Heart left ventricle (tissue), 16 donors: ENCODE data around the gene DOK7. TPM values are rescaled to one million over a fixed set of nuclear protein-coding genes. Genes with fewer than 3 reads are reported as not detected.
"Not testable (repeated sequence)": the region's sequence is repeated elsewhere in the genome, so short reads cannot be mapped to it uniquely, and the experiment has no call there.

Source experiments
- ATAC-seq, 4 donors: fragments of 200-7000 bp; cut with Tn5 transposase; one replicate each; pipeline ENCODE4 v1.9.1; 2020 to 2022; ENCODE audit warnings: moderate library complexity in 4 of 4, mild to moderate bottlenecking in 3 of 4, moderate number of reproducible peaks in 1 of 4
- DNase-seq, 5 donors: peaks; one replicate each; pipeline ENCODE4 v3.0.0-alpha.2; 2020
- H3K27ac ChIP-seq, 12 donors: fragments of 200-600 bp; sonication (generic) in 4 of 12; one replicate each; pipeline versions ENCODE4 v1.5.0 to v1.8.0; 2016 to 2022; ENCODE audit warnings: mild to moderate bottlenecking in 2 of 12
- H3K27me3 ChIP-seq, 9 donors: fragments of 200-600 bp; sonication (generic) in 2 of 9; one replicate each; pipeline versions ENCODE4 v1.5.1 to v1.8.0; 2016 to 2022; ENCODE audit warnings: mild to moderate bottlenecking in 3 of 9
- H3K36me3 ChIP-seq, 9 donors: fragments of 200-600 bp; sonication (generic) in 2 of 9; one replicate each; pipeline versions ENCODE4 v1.5.0 to v1.8.0; 2018 to 2022; ENCODE audit warnings: mild to moderate bottlenecking in 2 of 9
- H3K4me1 ChIP-seq, 12 donors: fragments of 200-600 bp; sonication (generic) in 4 of 12; one replicate each; pipeline versions ENCODE4 v1.5.0 to v1.8.0; 2016 to 2022; ENCODE audit warnings: mild to moderate bottlenecking in 3 of 12
- H3K4me3 ChIP-seq, 12 donors: fragments of 200-600 bp; sonication (generic) in 4 of 12; one replicate each; pipeline versions ENCODE4 v1.5.0 to v1.8.0; 2017 to 2022; ENCODE audit warnings: mild to moderate bottlenecking in 9 of 12, moderate library complexity in 4 of 12
- H3K9me3 ChIP-seq, 12 donors: fragments of 200-600 bp; sonication (generic) in 4 of 12; one replicate each; pipeline versions ENCODE4 v1.5.0 to v1.8.0; 2016 to 2022; ENCODE audit warnings: mild to moderate bottlenecking in 1 of 12
- POLR2A ChIP-seq, 2 donors: fragments of 450-650 bp; IDR thresholded peaks; one replicate each; pipeline ENCODE4 v1.6.1; 2017; ENCODE audit warnings: antibody characterized with exemption in 2 of 2, mild to moderate bottlenecking in 2 of 2, moderate library complexity in 2 of 2
- WGBS, 4 donors: extraction: QIAGEN DNeasy Blood & Tissue Kit in 2 of 4; methylation state at CpG; one replicate each; pipeline versions ENCODE4 v1.1.5 to v1.1.7; 2013 to 2018; 5-methylcytosine and 5-hydroxymethylcytosine counted together
- intact Hi-C, 10 donors: fragments of 100-400 bp; cut with DNase I; formaldehyde crosslinking; loops; one replicate each; pipeline versions ENCODE4 v1.11.1 to v1.14.2; 2022
- polyA plus RNA-seq, 2 donors: library from polyadenylated mRNA; stranded (reverse); fragments of 200-250 nt; gene quantifications; one replicate each; pipeline ENCODE4 v1.2.3, GENCODE V29; 2013
- total RNA-seq, 9 donors: library from RNA; depleted of rRNA in 2 of 9; stranded (reverse); fragments of >200 nt in 2 of 9; fragmentation: NEBNext Ultra II Directional in 3 of 9; extraction: Animal tissue kit (Norgen Biotek cat#: 25700) in 3 of 9; gene quantifications; one replicate each; pipeline versions ENCODE4 v1.1.0 to v1.2.4, GENCODE V29; 2016 to 2023
- TF ChIP-seq, protein P1 (sequence below), 12 donors: fragments of 200-600 bp; sonication (generic) in 4 of 12; IDR thresholded peaks; one replicate each; pipeline versions ENCODE4 v1.5.0 to v1.8.0; 2018 to 2022; ENCODE audit warnings: antibody characterized with exemption in 12 of 12, mild to moderate bottlenecking in 5 of 12
- donor health status: ischemic (EF 13 %, LVEDD 7.1; RV severe dilation, severe dysfunction).
- donor health status: healthy with polysubstance abuse.
- donor health status: DM: no; HTN: yes; CAD: no.
- donor health status: DM: no; HTN: no; CAD: no.
- donor health status: ischemic (EF 25% LVEDD 6.9; RV normal size, moderate dysfunction).
- donor health status: ischemic (EF 25% LVEDD 5.7; RV mildly dilated, moderate dysfunction).
- donor health status: healthy.
- donor health status: DM: yes; HTN: yes; CAD: no.
- donor health status: ischemic (EF 35%, LVEDD 5.7; RV mildly dilated, moderate dysfunction).
- donor health status: nonischemic (EF 11% LVEDD 7.7; RV severe dilation, severe dysfunction).
- donor health status: DM: yes; HTN: yes; CAD: no.
- donor health status: PGD.
- donor health status: ischemic (EF 29% LVEDD 5.4; RV normal size, mild dysfunction).
- donor health status: nonischemic (EF 23%, LVEDD 6.1; RV moderate dilation, normal function).

Gene DOK7
- total and polyA plus RNA-seq, 11 donors, result 27.7 to 89.5 (median 40.0) TPM

DNA sequence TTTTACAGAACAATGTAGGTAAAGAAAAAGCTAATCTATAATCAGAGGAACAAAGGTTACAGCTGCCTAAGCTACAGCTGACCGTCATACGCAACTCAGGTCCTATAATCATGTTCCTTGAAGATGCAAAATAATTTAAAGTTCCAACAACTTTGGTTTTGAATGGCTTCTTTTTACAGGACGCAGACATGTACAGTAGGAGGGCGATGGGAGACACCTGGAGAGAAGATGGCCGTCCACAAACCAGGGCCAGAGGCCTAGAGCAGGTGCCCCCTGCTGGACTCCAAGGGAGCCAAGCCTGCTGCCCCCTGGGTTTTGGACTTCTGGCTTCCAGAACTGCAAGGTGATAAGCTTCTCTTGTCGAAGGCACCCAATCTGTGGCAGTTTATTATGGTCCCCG lies 10.7 kb upstream of the DOK7 start:
- Histone ChIP-seq H3K4me1 (no peaks in the 10 kb centered on the region), H3K27ac (no peak overlapping the region), H3K9me3 (peaks cover 0 to 24% (median 9%) of the 10 kb centered on the region in 12 donors), H3K27me3 (no peaks in the 10 kb centered on the region), H3K4me3 (no peak overlapping the region), H3K36me3 (no peaks in the 10 kb centered on the region)
- TF ChIP-seq POLR2A (IDR thresholded peaks at IDR 0.05), result no peak
- TF ChIP-seq, protein P1, sequence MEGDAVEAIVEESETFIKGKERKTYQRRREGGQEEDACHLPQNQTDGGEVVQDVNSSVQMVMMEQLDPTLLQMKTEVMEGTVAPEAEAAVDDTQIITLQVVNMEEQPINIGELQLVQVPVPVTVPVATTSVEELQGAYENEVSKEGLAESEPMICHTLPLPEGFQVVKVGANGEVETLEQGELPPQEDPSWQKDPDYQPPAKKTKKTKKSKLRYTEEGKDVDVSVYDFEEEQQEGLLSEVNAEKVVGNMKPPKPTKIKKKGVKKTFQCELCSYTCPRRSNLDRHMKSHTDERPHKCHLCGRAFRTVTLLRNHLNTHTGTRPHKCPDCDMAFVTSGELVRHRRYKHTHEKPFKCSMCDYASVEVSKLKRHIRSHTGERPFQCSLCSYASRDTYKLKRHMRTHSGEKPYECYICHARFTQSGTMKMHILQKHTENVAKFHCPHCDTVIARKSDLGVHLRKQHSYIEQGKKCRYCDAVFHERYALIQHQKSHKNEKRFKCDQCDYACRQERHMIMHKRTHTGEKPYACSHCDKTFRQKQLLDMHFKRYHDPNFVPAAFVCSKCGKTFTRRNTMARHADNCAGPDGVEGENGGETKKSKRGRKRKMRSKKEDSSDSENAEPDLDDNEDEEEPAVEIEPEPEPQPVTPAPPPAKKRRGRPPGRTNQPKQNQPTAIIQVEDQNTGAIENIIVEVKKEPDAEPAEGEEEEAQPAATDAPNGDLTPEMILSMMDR (IDR thresholded peaks at IDR 0.05), result peak in 9 of 12 donors; percentile 8 to 39 (median 26)
- ATAC-seq (no peak), DNase-seq (peak in 1 of 5 donors; percentile 56)
- intact Hi-C loops, result no loop called here
- WGBS, 4 donors, result 66 to 75% (median 73%) methylated on average over 7 of the region's 7 CpGs

DNA sequence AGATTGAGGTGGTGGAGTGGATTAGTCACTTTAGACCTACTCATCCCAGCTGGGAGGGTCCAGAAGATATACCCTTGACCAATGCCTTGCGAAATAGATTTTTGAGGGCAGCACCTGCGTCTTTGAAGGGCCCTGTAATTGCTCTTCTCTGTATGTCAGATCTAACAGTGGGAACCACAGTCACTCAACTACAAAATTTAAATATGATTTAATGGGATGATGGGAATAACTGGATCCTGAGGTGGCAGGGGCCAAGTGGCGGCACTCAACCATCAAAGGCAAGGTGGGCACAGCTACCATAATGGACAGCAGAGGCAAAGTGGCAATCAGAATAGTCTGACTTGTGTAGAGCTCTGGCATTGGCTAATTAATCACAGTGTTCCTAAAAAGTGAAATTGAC lies 7.5 kb upstream of the DOK7 start:
- H3K36me3 ChIP-seq, H3K4me3 ChIP-seq, ATAC-seq, DNase-seq, H3K27ac ChIP-seq, intact Hi-C loops, H3K27me3 ChIP-seq, H3K4me1 ChIP-seq: not testable (repeated sequence)
- H3K9me3 ChIP-seq, result peaks cover 0 to 24% (median 9%) of the 10 kb centered on the region in 12 donors
- 83 to 94% (median 89%) methylated on average over 3 of the region's 3 CpGs for WGBS, 4 donors

DNA sequence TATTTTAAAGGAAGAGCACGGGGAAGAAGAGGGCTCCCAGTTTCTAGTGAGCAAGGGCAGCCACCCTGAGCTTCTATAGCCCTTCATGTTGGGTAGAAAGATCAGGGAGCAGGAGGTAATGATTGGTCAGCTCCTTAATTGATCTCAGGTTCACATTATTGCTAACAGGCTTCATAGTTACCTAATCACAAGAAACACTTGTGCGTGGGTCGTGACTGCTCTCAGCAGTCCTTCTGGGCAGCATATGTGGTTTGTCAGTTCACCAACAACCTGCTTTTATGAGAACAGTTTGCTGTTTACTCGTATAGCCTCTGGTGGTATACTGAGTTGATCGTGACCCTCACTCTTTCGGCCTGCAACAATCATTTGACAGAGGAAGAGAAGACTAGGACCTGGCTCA lies 4.7 kb upstream of the DOK7 start:
- Histone ChIP-seq H3K36me3 (no peaks in the 10 kb centered on the region), H3K27me3 (peaks cover 0 to 10% (median under 1%) of the 10 kb centered on the region in 9 donors), H3K4me1 (peaks cover 0 to 24% (median 9%) of the 10 kb centered on the region in 12 donors), H3K4me3 (no peak overlapping the region), H3K27ac (no peak overlapping the region), H3K9me3 (peaks cover 0 to 24% (median 9%) of the 10 kb centered on the region in 12 donors)
- WGBS, 4 donors, result 74 to 91% (median 86%) methylated on average over 6 of the region's 6 CpGs
- TF ChIP-seq, protein P1 (IDR thresholded peaks at IDR 0.05), result no peak
- no peak for TF ChIP-seq POLR2A (IDR thresholded peaks at IDR 0.05)
- ATAC-seq (no peak), DNase-seq (no peak)
- intact Hi-C loops, result no loop called here

GRCh38 chr4:3459156-3459555 lies 4.0 kb upstream of the DOK7 start:
- H3K27ac ChIP-seq, ATAC-seq, H3K4me3 ChIP-seq, H3K36me3 ChIP-seq, intact Hi-C loops, DNase-seq: not testable (repeated sequence)
- H3K4me1 ChIP-seq, result peaks cover 0 to 28% (median 9%) of the 10 kb centered on the region in 12 donors
- peaks cover 0 to 22% (median 9%) of the 10 kb centered on the region in 12 donors for H3K9me3 ChIP-seq
- 78 to 93% (median 82%) methylated on average over 4 to 5 of the region's 5 CpGs for WGBS, 4 donors
- peaks cover 0 to 18% (median 8%) of the 10 kb centered on the region in 9 donors for H3K27me3 ChIP-seq

- WGBS, 4 donors, result 87 to 100% (median 90%) methylated on average over 1 to 5 of the region's 5 CpGs
- ATAC-seq (no peak), DNase-seq (peak in 2 of 5 donors; percentile 25 to 35)
- TF ChIP-seq, protein P1 (IDR thresholded peaks at IDR 0.05), result no peak
- TF ChIP-seq POLR2A (IDR thresholded peaks at IDR 0.05), result no peak
- H3K9me3 ChIP-seq, result peaks cover 0 to 6% (median under 1%) of the 10 kb centered on the region in 12 donors
- H3K4me1 ChIP-seq, result peaks cover 0 to 38% (median 11%) of the 10 kb centered on the region in 12 donors
- intact Hi-C loops, result no loop called here
- H3K4me3 ChIP-seq, result no peak overlapping the region
- peaks cover 0 to 21% (median 9%) of the 10 kb centered on the region in 9 donors for H3K27me3 ChIP-seq
- no peaks in the 10 kb centered on the region for H3K36me3 ChIP-seq
- H3K27ac ChIP-seq, result peak overlapping the region in 9 of 12 donors; percentile 67 to 98 (median 90)
Observed at GRCh38 chr4:3460926-3461325, 2.2 kb upstream of the DOK7 start.
